LNCaP clone FGC (cell line): Measurements from ENCODE around the gene MAP3K14.

Experiments
- DNase-seq: peaks from one replicate; pipeline ENCODE4 v3.0.0-alpha.2; 2011; ENCODE audit warnings: low read depth
- H3K4me3 ChIP-seq: 2 replicates; pipeline ENCODE4 v1.5.1; 2011; ENCODE audit warnings: mild to moderate bottlenecking, low read depth, low read length, control low read depth
- TF ChIP-seq, protein P1 (sequence below): IDR thresholded peaks from 2 replicates; pipeline ENCODE4 v1.5.1; 2012; ENCODE audit warnings: mild to moderate bottlenecking; ENCODE audit not compliant: control insufficient read depth, insufficient read depth; ENCODE audit errors: extremely low read depth

MAP3K14 gene

DNA sequence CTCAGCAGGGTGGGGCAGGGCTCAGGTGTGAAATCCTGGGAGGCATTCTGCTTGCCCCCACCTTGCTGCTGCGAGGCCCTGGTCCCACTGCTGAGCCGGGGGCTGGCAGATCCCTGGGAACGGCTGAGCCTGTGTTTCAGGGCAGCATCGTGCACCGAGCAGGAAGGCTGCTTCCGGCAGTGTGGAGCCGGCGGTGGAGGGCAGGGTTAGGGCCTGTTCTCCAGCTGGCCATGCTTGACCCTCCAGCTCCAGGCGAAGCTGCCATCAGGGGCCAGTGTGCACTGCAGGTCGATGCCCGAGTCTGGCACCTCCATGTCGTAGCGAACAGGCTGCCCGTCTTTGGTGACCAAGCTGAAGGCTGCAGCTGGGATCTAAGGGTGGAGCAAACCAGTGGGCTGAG, 52.4 kb downstream of the MAP3K14 start:
- TF ChIP-seq, protein P1, sequence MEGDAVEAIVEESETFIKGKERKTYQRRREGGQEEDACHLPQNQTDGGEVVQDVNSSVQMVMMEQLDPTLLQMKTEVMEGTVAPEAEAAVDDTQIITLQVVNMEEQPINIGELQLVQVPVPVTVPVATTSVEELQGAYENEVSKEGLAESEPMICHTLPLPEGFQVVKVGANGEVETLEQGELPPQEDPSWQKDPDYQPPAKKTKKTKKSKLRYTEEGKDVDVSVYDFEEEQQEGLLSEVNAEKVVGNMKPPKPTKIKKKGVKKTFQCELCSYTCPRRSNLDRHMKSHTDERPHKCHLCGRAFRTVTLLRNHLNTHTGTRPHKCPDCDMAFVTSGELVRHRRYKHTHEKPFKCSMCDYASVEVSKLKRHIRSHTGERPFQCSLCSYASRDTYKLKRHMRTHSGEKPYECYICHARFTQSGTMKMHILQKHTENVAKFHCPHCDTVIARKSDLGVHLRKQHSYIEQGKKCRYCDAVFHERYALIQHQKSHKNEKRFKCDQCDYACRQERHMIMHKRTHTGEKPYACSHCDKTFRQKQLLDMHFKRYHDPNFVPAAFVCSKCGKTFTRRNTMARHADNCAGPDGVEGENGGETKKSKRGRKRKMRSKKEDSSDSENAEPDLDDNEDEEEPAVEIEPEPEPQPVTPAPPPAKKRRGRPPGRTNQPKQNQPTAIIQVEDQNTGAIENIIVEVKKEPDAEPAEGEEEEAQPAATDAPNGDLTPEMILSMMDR, result no peak
- no peak for DNase-seq

DNA sequence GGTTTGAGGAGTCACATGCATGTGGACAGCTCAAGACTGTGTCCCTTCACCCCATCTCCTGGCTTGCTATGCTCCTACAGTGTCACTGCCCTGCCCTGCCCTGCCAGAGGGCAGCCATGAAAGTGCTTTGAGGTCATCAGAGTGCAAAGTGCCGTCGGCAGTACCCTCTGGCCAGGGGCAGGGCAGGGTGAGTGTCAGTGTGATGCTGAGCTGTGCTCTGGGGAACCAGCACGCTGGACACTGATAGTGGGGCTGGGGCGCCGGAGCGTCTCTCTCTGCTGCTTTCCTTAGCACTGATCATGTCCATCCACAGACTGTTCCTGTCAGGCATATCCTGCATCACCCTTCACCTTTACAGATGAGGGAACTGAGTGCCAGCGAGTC, 53.4 kb downstream of the MAP3K14 start:
- TF ChIP-seq, protein P1, result no peak
- DNase-seq, result no peak
- no peak overlapping the region for H3K4me3 ChIP-seq

More for the DNA sequence above, 52.4 kb downstream of the MAP3K14 start:
- no peak overlapping the region for H3K4me3 ChIP-seq

DNA sequence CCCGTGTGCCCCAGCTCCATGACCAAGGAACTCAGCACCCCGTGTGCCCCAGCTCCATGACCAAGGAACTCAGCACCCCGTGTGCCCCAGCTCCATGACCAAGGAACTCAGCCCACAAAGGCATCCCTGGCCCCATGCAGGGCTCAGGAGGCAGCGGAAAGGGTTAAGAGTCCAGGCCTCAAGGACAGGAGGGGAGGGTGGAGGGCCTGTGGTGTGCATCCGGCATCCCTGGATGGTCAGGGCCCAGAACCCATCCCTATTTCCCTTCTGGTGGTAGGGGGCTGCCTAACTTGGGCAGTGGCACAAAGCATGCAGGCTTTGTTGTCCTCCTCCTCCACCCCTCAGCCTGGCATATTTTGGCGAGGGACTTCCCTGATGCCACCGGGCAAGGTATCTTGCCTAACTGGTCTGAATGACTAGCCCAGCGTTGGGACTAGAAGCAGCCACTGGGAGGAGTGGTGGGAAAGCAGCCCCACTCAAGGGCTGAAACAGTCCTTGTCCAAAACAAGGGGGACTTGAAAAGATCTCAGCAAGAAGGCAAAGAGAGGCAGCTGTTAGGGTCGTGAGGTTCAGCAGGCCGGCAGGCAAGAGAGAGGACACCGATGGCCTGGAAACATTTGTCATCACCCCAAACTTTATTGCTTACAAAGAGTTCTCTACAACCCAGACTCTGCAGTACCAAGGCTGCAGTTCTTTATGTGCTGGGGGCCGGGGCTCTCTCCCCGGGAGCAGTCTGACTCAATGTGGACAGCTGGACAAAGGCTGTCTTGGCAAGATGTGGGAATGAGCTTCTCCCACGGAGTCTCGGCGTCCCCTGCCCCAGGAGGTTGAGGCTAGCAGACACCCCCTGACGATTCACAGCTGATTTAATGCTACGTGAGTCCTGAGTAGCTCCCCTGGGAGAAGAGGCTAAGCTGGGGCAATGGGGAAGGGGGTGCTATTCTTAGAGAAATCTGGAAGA, 54.0 kb downstream of the MAP3K14 start:
- no peak overlapping the region for H3K4me3 ChIP-seq
- no peak for DNase-seq
- TF ChIP-seq, protein P1, result no peak

DNA sequence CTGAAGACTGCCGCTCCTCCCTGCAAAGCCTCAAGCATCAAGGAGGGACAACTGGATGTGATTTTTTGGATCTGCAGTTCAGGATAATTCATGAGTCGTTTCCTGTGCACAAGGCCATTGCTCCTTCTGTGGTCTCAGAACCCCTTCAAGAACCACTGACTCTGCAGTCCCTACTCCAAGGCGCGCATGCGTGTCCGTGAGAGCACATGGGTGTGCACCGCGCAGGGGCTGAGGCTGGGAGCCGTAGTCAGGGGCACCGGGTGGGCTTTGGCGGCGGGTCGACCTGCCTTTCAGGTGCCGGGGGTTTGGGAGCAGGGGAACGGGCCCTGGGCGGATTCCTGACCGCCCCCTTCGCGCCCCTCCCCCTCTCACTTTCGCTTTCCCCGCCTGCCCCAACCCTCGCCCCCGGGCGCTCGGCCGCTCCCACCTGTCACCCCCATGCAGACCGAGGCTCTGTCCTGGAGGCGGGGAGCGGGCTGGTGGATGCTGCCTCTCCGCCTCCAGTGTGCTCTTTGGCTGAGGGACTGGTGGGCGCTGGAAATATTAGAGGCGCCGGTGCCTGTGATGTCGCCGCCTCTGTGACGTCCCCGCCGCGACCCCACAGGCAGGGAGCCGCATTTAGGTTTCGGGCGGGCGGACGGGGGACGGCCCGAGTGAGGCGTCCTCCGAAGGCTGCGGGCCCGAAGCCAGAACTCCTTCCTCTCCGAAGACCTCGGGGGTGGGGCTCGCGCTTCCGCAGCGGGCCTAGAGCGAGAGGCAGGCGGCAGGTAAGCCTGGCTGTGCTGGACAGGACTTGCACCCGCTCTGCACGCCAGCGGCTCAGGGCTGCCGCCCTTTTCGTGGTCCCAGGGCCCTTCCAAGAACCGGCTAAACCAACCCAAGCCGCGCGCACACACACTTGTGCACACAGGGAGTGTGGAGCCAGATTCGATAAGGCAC, 55.0 kb downstream of the MAP3K14 start, which contains the start of gene SPATA32:
Gene SPATA32, minus strand, starts transcription at position 518 of the 939 bp plus-strand sequence. Its CDS starts 78 bp downstream, at position 440.
- TF ChIP-seq, protein P1, result no peak
- no peak for DNase-seq
- no peak within 1 kb of the TSS for H3K4me3 ChIP-seq

DNA sequence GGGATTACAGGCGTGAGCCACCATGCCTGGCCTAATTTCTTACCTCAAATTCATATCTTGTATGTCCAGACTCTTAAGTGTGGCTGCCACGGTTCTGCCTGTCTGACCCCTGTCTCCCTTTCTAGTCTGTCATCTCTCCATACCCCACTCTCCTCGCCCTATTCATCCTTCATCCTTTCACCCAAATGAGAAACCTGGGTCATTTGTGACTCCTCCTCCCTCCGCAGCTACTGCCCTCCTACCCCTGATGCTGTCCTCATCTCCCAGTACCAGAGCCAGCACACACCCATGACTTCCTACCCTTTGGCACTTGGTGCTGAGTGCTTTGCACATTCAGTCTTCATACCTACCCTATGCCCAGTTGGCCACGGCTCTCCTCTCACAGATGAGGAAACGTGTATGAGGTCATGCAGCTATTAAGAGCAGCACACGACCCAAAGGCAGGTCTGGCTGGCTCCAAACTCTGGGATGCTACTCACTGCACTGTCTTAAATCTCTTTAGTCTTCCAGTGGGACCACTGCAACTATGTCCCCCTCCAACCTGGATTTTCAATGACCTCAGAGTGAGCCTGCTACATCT, 56.5 kb downstream of the MAP3K14 start:
- TF ChIP-seq, protein P1, result no peak

DNA sequence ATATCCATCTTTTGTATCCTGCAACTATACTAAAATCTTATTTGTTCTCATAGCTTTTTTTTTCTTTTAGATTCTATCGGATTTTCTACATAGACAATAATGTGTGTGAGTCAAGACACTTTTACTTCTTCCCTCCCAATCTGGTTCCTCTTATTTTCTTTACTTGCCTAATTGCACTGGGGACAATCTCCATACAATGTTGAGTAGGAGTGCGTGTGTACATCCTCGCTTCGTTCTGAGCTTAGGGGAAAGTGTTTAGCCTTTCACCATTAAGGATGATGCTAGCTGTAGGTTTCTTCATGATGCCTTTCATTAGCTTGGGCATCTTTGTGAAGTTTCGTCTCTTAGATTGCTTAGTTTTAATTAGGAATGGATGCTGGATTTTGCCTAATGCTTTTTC, 57.8 kb downstream of the MAP3K14 start:
- H3K4me3 ChIP-seq, result no peak overlapping the region
- TF ChIP-seq, protein P1, result no peak
- DNase-seq, result no peak

More for the DNA sequence above, 56.5 kb downstream of the MAP3K14 start:
- H3K4me3 ChIP-seq, result no peak overlapping the region
- DNase-seq, result no peak
